Neural cell (in vitro differentiated cells): Measurements from ENCODE around the gene TACC2. TPM values are rescaled to one million over a fixed set of nuclear protein-coding genes. Genes with fewer than 3 reads are reported as not detected.

Experiments used
- H2AFZ ChIP-seq: fragments of 200-600, 300-800 bp; sonication (generic), shearing (Covaris generic); 2 replicates; pipeline ENCODE4 v1.6.0; 2014; ENCODE audit warnings: low read depth, mild to moderate bottlenecking, antibody characterized with exemption, low read length, moderate library complexity
- H3F3A ChIP-seq: fragments of 200-600 bp; shearing (Covaris generic); 2 replicates; pipeline ENCODE4 v1.6.1; 2016; ENCODE audit warnings: mild to moderate bottlenecking, moderate library complexity, mixed read lengths, antibody characterized with exemption, low read length; ENCODE audit not compliant: insufficient read depth, poor library complexity, severe bottlenecking
- H3K27ac ChIP-seq: fragments of 200-600, 300-800 bp; sonication (generic), shearing (Covaris generic); 2 replicates; pipeline ENCODE4 v1.5.1; 2014; ENCODE audit warnings: mild to moderate bottlenecking, low read length, moderate library complexity
- H3K27me3 ChIP-seq: fragments of 300-800, 200-600 bp; sonication (generic), shearing (Covaris generic); 2 replicates; pipeline ENCODE4 v1.6.0; 2014; ENCODE audit warnings: mild to moderate bottlenecking, low read depth, low read length, moderate library complexity; ENCODE audit not compliant: insufficient read depth
- H3K36me3 ChIP-seq: fragments of 300-800, 200-600 bp; sonication (generic), shearing (Covaris generic); 2 replicates; pipeline ENCODE4 v1.5.1; 2014; ENCODE audit warnings: mild to moderate bottlenecking, antibody characterized with exemption, low read length, moderate library complexity; ENCODE audit not compliant: insufficient read depth
- H3K4me2 ChIP-seq: fragments of 300-800, 200-600 bp; sonication (generic), shearing (Covaris generic); 2 replicates; pipeline ENCODE4 v1.6.0; 2014; ENCODE audit warnings: mild to moderate bottlenecking, low read length
- H3K4me3 ChIP-seq: fragments of 300-800, 200-600 bp; sonication (generic), shearing (Covaris generic); 2 replicates; pipeline ENCODE4 v1.5.1; 2014; ENCODE audit warnings: mild to moderate bottlenecking, low read length, moderate library complexity
- H3K79me2 ChIP-seq: fragments of 200-600 bp; shearing (Covaris generic); replicated peaks from 2 replicates; pipeline ENCODE4 v1.6.0; 2014; ENCODE audit warnings: mild to moderate bottlenecking, low read length, moderate library complexity; ENCODE audit not compliant: insufficient read depth
- H3K9ac ChIP-seq: fragments of 300-800, 200-600 bp; sonication (generic), shearing (Covaris generic); 2 replicates; pipeline ENCODE4 v1.6.1; 2016; ENCODE audit warnings: mild to moderate bottlenecking, low read length, mixed read lengths
- H3K9me2 ChIP-seq: fragments of 200-600 bp; shearing (Covaris generic); 2 replicates; pipeline ENCODE4 v1.6.1; 2016; ENCODE audit warnings: mild to moderate bottlenecking, low read length, mixed read lengths; ENCODE audit not compliant: insufficient read depth
- H3K9me3 ChIP-seq: fragments of 200-600, 300-800 bp; sonication (generic), shearing (Covaris generic); 2 replicates; pipeline ENCODE4 v1.6.1; 2016; ENCODE audit warnings: mild to moderate bottlenecking, mixed run types, low read length, moderate library complexity, mixed read lengths
- H4K20me1 ChIP-seq: fragments of 200-600 bp; shearing (Covaris generic); 2 replicates; pipeline ENCODE4 v1.6.1; 2016; ENCODE audit warnings: mild to moderate bottlenecking, mixed run types; ENCODE audit not compliant: insufficient read depth
- EP300 ChIP-seq: fragments of 450-650 bp; conservative IDR thresholded peaks from 2 replicates; pipeline ENCODE4 v1.6.1; 2014; ENCODE audit warnings: antibody characterized with exemption, mild to moderate bottlenecking, moderate library complexity; ENCODE audit not compliant: poor library complexity, severe bottlenecking
- EZH2 ChIP-seq: fragments of 200-600, 300-800 bp; shearing (Covaris generic), sonication (generic); IDR thresholded peaks from 2 replicates; pipeline ENCODE4 v1.6.1; 2014; ENCODE audit warnings: antibody characterized with exemption, low read length, borderline replicate concordance, mild to moderate bottlenecking; ENCODE audit not compliant: insufficient read depth, poor library complexity, severe bottlenecking
- MXI1 ChIP-seq: fragments of 450-650 bp; conservative IDR thresholded peaks from 2 replicates; pipeline ENCODE4 v1.6.1; 2014; ENCODE audit warnings: antibody characterized with exemption, mild to moderate bottlenecking; ENCODE audit not compliant: poor library complexity, severe bottlenecking
- POLR2AphosphoS5 ChIP-seq: IDR thresholded peaks from 2 replicates; pipeline ENCODE4 v1.6.1; 2012
- RAD21 ChIP-seq: fragments of 450-650 bp; conservative IDR thresholded peaks from 2 replicates; pipeline ENCODE4 v1.6.1; 2014; ENCODE audit warnings: antibody characterized with exemption, mild to moderate bottlenecking, moderate library complexity
- SMC3 ChIP-seq: fragments of 450-650 bp; conservative IDR thresholded peaks from 2 replicates; pipeline ENCODE4 v1.6.1; 2014; ENCODE audit warnings: antibody characterized with exemption, mild to moderate bottlenecking, moderate library complexity; ENCODE audit not compliant: poor library complexity
- TAF1 ChIP-seq: IDR thresholded peaks from 2 replicates; pipeline ENCODE4 v1.6.1; 2012; ENCODE audit warnings: low read depth
- polyA plus RNA-seq: library from polyadenylated mRNA; depleted of rRNA; stranded (reverse); fragments of >200 nt; gene quantifications from 2 replicates; pipeline ENCODE4 v1.2.3, GENCODE V29; 2014
- TF ChIP-seq, protein P1 (sequence below): IDR thresholded peaks from 2 replicates; pipeline ENCODE4 v1.6.1; 2012; ENCODE audit warnings: borderline replicate concordance
- TF ChIP-seq, protein P2 (sequence below): fragments of 450-650 bp; IDR thresholded peaks from 2 replicates; pipeline ENCODE4 v1.5.1; 2014; ENCODE audit warnings: antibody characterized with exemption, mild to moderate bottlenecking, moderate library complexity; ENCODE audit not compliant: poor library complexity, severe bottlenecking

Gene TACC2
- polyA plus RNA-seq, 1 donor from 2014 or later, result 17.6 TPM

DNA sequence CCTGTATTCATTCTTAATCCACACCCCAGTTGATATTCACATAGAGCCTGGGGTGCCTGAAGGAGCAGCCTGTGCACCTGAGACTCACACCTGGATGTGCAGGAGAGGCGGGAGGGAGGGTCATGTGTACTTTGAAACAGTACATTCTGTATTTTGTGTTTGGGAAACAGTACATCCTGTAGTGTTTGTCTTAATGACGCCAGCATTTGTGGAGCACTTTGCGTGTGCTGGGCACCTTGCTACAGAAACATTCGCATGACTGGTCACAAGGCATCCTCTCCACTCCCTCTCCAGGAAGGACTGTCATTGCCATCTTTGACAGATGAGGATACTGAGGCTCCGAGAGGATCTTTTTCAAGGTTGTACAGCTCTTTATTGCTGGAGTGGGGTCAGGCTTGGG lies 132.1 kb downstream of the TACC2 start:
- Histone ChIP-seq H3K4me2 (no peak overlapping the region), H3K27me3 (no peaks in the 10 kb centered on the region), H3K9ac (no peak overlapping the region), H3K36me3 (no peaks in the 10 kb centered on the region), H3K4me3 (no peak overlapping the region), H3K9me3 (no peaks in the 10 kb centered on the region), H4K20me1 (no peaks in the 10 kb centered on the region), H3F3A (no peaks in the 10 kb centered on the region), H3K27ac (no peak overlapping the region), H2AFZ (no peak overlapping the region), H3K9me2 (no peaks in the 10 kb centered on the region), H3K79me2 (no peaks in the 10 kb centered on the region)
- TF ChIP-seq RAD21, result no peak
- TF ChIP-seq, protein P1, sequence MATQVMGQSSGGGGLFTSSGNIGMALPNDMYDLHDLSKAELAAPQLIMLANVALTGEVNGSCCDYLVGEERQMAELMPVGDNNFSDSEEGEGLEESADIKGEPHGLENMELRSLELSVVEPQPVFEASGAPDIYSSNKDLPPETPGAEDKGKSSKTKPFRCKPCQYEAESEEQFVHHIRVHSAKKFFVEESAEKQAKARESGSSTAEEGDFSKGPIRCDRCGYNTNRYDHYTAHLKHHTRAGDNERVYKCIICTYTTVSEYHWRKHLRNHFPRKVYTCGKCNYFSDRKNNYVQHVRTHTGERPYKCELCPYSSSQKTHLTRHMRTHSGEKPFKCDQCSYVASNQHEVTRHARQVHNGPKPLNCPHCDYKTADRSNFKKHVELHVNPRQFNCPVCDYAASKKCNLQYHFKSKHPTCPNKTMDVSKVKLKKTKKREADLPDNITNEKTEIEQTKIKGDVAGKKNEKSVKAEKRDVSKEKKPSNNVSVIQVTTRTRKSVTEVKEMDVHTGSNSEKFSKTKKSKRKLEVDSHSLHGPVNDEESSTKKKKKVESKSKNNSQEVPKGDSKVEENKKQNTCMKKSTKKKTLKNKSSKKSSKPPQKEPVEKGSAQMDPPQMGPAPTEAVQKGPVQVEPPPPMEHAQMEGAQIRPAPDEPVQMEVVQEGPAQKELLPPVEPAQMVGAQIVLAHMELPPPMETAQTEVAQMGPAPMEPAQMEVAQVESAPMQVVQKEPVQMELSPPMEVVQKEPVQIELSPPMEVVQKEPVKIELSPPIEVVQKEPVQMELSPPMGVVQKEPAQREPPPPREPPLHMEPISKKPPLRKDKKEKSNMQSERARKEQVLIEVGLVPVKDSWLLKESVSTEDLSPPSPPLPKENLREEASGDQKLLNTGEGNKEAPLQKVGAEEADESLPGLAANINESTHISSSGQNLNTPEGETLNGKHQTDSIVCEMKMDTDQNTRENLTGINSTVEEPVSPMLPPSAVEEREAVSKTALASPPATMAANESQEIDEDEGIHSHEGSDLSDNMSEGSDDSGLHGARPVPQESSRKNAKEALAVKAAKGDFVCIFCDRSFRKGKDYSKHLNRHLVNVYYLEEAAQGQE, result no peak
- no peak for TF ChIP-seq POLR2AphosphoS5
- TF ChIP-seq EZH2, result no peak
- no peak for TF ChIP-seq TAF1
- no peak for TF ChIP-seq SMC3
- no peak for TF ChIP-seq EP300
- TF ChIP-seq, protein P2, sequence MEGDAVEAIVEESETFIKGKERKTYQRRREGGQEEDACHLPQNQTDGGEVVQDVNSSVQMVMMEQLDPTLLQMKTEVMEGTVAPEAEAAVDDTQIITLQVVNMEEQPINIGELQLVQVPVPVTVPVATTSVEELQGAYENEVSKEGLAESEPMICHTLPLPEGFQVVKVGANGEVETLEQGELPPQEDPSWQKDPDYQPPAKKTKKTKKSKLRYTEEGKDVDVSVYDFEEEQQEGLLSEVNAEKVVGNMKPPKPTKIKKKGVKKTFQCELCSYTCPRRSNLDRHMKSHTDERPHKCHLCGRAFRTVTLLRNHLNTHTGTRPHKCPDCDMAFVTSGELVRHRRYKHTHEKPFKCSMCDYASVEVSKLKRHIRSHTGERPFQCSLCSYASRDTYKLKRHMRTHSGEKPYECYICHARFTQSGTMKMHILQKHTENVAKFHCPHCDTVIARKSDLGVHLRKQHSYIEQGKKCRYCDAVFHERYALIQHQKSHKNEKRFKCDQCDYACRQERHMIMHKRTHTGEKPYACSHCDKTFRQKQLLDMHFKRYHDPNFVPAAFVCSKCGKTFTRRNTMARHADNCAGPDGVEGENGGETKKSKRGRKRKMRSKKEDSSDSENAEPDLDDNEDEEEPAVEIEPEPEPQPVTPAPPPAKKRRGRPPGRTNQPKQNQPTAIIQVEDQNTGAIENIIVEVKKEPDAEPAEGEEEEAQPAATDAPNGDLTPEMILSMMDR, result no peak
- TF ChIP-seq MXI1, result no peak

DNA sequence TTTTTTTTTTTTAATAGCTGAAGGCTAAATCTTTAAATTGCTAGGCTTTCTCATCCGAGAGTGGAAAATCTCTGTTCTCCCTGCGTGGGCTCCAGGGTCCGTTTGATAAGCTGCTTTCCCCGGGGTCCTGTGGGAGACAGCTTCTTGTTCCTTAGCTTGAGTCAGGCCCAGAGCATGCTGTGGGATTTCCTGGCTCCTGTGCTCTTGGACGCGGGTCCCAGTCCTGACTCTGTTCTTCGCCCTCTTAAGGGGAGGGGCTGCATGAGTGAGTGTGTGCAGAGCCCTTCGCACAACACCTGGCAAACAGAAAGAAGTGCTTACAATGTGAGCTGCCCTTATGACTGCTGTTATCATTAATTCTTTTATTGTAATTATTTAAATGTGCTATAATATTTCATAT lies 133.5 kb downstream of the TACC2 start:
- H3K79me2 ChIP-seq, result no peaks in the 10 kb centered on the region
- TF ChIP-seq MXI1 (no peak), SMC3 (no peak), EZH2 (no peak), RAD21 (no peak), EP300 (no peak), TAF1 (no peak)
- no peak overlapping the region for H3K4me3 ChIP-seq
- no peaks in the 10 kb centered on the region for H3F3A ChIP-seq
- H4K20me1 ChIP-seq, result no peaks in the 10 kb centered on the region
- no peaks in the 10 kb centered on the region for H3K36me3 ChIP-seq
- no peaks in the 10 kb centered on the region for H3K27me3 ChIP-seq
- H3K9me3 ChIP-seq, result no peaks in the 10 kb centered on the region
- H3K9ac ChIP-seq, result no peak overlapping the region
- H3K27ac ChIP-seq, result no peak overlapping the region
- no peak overlapping the region for H3K4me2 ChIP-seq
- no peak overlapping the region for H2AFZ ChIP-seq
- no peaks in the 10 kb centered on the region for H3K9me2 ChIP-seq
